Amniotic stem cell (primary cell): ENCODE results near the gene DEFB114.
"Not testable (repeated sequence)": the region's sequence is repeated elsewhere in the genome, so short reads cannot be mapped to it uniquely, and the experiment has no call there.

Experiments used
- DNase-seq: peaks from one replicate; lab custom pipeline; 2025; lab: John Stamatoyannopoulos, UW

The DEFB114 gene, protein sequence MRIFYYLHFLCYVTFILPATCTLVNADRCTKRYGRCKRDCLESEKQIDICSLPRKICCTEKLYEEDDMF

GRCh38 chr6:49964064-49964463 lies at the start of gene DEFB114:
Gene DEFB114, minus strand, starts transcription at chr6:49964164. Its CDS starts 59 bp downstream, at chr6:49964105.
- DNase-seq, result no peak

DNA sequence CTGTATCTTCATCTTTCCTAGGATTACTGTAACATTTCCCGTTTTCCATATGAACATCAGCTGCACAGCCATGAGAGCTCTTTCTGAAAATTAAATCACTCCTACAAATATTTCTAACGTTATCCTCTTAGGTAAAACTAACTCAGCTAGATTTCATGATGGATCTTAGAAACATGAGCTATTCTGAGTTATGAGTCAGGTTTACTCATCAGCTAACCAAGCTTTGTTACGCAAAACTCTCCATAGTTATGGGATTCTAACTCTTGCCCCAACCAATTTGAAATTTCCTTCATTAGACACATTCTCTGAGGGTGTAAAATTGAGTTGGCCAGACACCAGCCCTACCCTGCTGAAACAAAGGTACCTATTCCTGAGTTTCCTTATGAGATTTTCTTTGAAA lies 43.9 kb upstream of the DEFB114 start:
- DNase-seq, result no peak

- no peak for DNase-seq
These were observed 39.2 kb upstream of the DEFB114 start for GRCh38 chr6:50003139-50003538.

GRCh38 chr6:49995278-49995677 lies 31.3 kb upstream of the DEFB114 start:
- DNase-seq, result no peak

DNA sequence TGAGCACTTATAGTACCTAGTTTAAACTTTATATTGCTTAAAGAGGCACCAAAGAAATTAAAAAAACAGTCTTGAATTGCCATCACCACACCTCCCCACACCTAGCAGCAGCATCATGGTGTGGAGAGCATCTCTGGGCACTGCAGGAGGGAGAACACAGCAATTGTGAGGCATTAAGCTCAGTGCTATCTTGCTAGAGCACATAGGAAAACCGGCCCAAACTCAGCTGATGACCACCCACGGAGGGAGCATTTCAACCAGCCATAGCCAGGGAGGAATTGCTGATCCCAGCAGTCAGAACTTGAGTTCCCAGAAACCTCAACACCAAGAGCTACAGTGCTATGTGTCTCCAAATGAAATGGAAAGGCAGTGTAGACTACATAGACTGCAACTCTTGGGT lies 24.9 kb upstream of the DEFB114 start:
- no peak for DNase-seq

DNA sequence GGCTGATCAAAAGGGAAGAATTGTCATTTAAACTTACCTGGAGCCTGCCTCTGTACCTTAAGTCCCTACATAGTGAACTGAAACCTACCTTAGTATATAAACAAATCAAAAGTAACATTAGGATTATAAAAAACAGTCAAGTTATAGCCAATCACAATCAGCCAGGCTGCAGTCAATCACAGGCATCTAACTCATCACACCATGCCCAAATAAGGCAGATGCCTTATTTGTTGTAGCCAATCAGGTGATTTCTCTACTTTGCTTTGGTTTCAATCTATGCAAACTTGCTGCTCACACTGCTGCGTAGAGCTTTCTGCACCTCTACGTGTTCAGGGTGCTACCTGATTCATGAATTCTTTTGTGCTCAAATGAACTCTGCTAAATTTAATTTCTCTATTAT lies 23.8 kb upstream of the DEFB114 start:
- no peak for DNase-seq

GRCh38 chr6:49986551-49986950 lies 22.6 kb upstream of the DEFB114 start:
- no peak for DNase-seq

DNA sequence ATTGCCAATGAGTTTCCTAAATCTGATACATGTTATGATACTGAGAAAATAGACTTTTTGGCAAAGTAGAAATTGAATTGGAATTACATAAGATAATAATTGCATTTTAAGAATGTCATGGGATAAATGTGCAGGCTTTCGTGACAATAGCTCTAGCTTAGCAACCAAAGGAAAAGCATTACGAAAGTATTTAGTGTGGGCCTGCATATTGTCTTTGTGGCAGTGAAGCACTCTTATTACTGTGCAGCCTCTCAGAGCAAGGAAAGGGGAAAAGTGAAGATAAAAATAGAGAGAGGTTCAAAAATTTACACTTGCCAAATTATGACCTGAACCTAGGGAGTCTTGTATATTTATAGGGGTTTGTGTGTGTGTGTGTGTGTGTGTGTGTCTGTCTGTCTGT lies 18.1 kb upstream of the DEFB114 start:
- DNase-seq, result no peak

- no peak for DNase-seq
These were observed 16.9 kb upstream of the DEFB114 start for GRCh38 chr6:49980898-49981297.

DNA sequence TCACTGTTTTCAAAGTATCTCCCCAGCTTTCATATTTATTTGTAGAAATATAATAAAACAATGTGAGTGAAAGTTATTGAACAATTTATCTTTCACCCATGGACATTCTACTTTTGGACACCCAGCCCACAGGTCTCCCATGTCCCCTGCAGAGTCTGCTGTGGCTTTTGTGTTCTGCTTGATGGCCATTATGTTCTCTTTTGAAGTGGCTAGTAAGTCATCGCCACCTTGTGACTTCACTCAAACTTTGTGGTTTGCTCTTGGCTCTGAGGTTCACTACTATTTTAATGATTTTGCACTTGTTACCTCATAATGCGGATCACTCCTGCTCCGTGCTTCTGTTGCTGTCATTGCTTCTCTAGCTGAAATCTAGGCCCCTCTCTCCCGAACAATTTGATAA lies 15.6 kb upstream of the DEFB114 start:
- DNase-seq, result no peak

DNA sequence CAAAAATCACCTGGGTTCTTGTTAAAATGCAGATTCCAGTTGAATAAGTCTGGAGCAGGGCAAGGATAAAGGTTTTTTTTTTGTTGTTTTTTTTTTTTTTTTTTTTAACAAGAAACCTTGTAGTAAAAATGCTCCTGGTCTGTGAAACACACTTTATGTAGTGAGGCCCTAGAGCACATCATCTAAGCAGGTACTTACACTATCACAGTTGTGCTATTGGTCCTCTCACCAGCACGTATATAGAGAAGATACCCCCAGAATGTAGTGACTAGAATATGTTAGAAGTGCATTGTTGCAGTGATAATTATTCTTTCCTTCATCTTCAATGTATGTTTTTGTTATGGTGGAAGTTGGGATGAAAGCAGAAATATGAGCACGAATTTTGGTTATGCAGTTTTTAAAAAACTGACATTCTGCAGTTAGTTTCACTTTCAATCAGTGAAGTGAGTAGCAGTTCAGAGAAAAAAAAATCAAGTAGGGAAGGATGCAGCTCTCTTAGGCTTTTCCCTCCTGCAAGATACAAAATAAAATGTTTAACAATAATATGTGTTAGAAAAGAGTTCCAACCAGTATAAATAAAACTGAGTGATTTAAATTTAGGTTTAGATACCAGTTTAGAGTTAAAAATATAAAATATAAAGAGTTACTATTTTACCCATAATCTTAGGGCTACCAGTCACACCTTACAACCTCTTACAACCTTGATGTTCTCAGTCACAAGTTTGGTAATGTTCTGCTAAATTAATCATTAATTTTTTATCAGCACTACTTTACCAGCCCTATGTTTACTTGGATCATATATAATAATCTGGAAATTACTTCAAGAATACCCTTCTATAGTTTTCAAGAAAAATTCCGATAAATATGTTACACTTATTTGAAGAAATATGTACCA lies 14.6 kb upstream of the DEFB114 start:
- no peak for DNase-seq

DNA sequence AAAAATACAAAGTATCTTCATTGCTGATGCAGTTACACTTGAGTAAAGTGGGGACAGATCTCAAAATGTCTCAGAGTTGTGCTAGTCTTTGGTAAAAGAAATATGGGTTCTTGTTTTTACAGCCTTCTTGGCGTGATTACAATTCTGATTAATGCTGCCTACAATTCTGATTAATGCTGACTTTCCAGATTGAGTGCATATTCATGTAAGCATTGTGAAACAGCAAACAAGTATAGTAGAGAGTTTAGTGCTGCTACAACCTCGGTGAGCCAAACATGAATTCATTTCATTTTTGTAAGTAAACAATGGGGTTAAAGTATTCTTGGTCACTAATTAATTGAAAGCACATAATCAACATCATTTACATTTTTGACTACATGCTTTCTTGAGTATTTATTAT lies 5.6 kb upstream of the DEFB114 start, which contains the start of gene DEFB113:
TSS of gene DEFB113 (minus strand) at position 21 of the 400 bp plus-strand sequence. CDS start at position 21, 0 bp downstream.
- no peak for DNase-seq

- DNase-seq, result no peak
These were observed 2.9 kb upstream of the DEFB114 start for GRCh38 chr6:49966823-49967222.

DNA sequence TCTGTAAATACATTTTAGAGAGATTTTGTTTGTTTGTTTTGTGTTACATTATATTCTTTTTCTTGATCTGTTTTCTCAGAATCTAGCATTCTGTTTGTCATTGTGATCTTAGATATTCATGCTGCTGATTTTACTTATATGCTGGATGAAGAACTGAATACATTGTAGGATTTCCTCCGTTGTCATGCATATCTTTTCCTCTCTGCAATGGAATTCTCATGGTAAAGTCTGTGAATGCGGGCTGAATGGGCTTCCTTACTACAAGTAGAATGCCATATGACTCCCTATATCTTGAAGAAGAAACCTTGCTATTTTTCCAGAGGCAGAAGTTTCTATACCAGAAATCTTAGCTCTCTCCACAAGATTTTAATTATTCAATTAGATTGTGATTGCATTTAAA lies 2.4 kb upstream of the DEFB114 start:
- no peak for DNase-seq

GRCh38 chr6:49958180-49958579 lies 5.8 kb downstream of the DEFB114 start:
- no peak for DNase-seq

- DNase-seq, result no peak
These were observed 8.1 kb downstream of the DEFB114 start for GRCh38 chr6:49955847-49956246.

GRCh38 chr6:49951926-49952325 lies 12.0 kb downstream of the DEFB114 start:
- no peak for DNase-seq

DNA sequence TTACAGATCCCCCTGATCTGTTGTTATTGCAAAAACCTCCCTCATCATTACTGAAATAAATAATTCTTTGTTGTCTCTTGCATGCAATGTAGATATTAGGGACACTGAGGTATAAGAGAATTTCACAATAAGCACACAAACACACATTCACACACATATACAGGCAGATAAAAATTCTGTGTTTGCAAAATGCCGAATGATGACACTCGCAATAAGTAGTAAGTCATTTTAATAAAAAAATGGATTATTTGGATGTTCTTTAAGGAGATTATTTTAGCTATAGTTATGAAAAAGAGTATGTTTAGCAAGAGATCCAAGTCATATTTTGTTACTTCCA lies 13.6 kb downstream of the DEFB114 start:
- no peak for DNase-seq

DNA sequence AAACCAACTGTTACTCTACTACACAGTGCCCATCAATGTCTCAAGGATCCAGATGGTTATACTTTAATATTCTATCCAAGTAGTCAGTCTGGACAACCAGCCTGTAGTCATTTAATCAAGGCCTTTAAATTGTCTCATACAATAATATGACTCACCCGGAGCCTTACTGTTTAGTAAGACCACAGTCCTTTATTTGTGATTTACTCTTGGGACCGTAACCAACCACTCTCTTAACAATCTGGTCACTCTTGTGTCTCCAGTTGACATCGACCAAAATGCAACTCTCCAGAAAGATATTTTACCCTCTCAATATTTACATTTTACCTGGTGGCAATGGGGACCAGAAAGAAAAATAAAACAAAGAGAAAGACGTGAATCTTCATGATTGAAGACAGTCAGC lies 14.9 kb downstream of the DEFB114 start:
- no peak for DNase-seq

DNA sequence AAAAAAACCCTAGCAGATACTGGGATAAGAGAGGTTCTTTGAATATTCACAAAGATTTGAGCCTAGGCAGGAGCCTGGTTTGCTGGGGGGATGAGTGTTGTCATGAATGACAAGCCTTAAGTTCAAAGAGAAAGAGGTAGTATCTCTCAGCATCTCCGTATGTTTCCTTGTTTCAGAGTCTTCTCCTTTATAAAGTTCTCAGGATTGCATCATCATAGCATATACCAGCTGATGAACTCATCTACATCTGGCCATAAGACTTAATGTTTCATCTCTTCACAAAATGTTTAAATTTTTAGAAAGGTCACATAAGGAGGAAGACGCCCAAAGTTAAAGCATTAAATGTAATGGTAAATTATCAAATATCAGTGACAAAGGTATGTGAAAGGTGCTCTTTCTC lies 17.1 kb downstream of the DEFB114 start:
- DNase-seq, result no peak

- DNase-seq, result not testable (repeated sequence)
These were observed 19.9 kb downstream of the DEFB114 start for GRCh38 chr6:49944068-49944467.

DNA sequence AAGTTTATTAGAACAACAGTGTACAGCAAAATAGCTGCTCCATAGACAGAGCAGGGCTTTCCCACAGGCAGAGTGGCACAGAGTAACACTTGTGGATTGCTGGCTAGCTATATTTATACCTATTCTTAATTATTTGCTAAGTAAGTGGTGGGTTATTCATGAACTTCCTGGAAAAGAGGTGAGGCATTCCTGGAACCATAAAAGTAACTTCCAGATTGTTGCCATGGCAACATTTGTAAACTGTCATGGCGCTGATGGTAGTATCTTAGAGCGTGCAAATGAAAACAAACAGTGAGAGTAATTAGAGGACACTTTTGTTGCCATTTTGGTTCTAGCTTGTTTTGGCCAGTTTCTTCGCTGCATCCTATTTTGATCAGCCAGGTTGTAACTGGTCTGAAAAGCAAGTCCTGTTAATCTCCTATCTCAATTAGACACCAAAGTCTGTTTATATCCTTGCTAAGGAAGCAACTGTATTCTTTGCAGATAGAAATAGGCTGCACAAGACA lies 23.9 kb downstream of the DEFB114 start:
- DNase-seq, result no peak

DNA sequence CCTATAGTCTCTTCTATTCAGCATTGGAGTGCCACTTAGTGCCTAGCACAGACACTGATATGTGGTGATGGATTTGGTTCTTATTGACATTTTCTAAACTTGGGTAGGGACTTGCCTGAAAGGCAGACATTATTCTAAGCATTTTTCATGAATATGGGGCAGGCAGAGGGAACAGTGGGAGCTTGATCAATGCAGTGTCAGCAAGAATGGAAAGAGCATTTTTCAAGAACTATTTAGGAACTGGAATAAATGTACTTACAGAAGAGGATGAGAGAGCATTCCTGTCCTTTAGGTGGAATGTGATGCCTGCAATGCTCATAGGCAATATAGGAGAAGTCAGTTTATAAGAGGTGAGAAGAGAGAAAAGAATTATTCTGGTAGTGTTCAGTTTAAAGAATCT lies 26.2 kb downstream of the DEFB114 start:
- DNase-seq, result no peak

DNA sequence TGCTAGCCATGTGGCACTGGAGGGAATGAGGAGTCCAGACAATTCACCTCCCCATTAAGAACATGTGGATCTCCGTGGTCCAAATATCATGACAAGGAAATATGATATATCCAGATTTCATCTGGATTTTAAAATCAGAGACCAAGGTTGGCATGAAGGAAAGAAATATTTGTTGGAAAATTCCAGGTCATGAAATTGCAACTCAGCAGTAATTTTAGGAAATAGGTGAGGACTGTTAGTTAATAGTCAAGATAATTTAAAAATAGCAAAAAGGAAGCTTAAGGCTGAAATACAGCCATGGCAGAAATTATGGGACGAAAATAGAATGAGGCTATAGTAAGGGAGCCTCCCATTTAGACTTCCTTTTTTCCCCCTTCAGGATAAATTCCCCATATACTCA lies 26.9 kb downstream of the DEFB114 start:
- no peak for DNase-seq
